Muscle of arm (tissue), 12 donors: ENCODE data around the gene EFCAB8. TPM values are rescaled to one million over a fixed set of nuclear protein-coding genes. Genes with fewer than 3 reads are reported as not detected.

ENCODE experiments used
- DNase-seq: peaks from one replicate; pipeline ENCODE4 v3.0.0-alpha.2; 2013
- polyA plus RNA-seq, 12 donors: library from polyadenylated mRNA; unstranded; fragments of 120-200 nt; gene quantifications; one replicate each; pipeline ENCODE4 v1.2.1, GENCODE V29; 2013; ENCODE audit not compliant: insufficient read length in 12 of 12

Gene EFCAB8
- polyA plus RNA-seq, 12 donors, result 0.05 to 0.40 (median 0.15) TPM; not detected in 5

DNA sequence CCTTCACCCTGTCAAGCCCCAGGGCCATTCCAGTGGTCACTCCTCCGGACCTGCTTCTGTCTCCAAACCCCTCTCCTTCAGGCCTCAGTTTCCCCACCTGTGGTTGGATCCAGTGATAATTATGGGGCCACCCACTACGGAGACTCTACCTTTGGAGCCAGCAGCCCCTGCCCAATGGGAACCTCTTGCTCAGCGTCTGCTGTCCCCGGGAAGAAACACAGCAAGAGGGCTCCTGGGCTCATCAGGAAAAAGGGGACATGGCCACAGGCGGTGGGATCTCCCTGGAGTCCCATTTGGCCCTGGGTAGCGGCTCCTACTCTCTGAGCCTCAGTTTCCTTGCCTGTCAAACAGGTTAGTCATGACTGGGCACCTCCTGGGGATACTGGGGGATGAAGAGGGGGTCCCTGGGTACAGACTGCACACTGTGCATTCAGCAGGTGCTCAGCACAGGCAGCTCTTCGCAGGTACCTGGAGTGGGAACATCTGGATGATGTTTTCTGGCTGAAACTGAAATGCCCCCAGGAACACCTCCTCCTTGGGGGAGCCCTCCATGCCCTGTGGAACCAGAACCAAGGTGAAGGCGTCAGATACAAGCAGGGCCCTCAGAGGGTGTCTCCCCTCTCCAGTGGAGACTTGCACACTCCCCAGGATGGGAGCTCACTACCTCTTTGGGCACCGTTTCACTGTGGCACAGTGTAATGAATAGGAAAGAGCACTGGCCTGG, 126.1 kb downstream of the EFCAB8 start:
- no peak for DNase-seq

DNA sequence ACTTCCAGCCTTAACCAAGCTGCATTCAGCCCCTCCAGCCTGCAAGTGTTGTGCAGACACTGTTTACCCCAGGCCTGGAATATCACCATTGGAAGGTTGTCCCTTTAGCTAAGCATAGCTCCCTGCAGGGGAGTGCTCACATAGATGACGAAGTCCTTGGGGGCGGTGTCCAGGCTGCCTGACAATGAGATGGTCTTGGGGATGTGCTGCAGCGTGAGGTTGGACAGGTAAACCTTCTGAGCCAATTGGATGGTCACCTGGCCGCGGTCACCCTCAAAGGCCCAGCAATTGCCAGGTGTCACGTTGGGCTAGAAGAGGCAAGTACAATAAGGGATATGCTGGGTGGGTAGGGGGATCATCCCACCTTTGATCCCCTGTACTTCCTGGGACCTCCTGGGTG, 126.9 kb downstream of the EFCAB8 start:
- no peak for DNase-seq

DNA sequence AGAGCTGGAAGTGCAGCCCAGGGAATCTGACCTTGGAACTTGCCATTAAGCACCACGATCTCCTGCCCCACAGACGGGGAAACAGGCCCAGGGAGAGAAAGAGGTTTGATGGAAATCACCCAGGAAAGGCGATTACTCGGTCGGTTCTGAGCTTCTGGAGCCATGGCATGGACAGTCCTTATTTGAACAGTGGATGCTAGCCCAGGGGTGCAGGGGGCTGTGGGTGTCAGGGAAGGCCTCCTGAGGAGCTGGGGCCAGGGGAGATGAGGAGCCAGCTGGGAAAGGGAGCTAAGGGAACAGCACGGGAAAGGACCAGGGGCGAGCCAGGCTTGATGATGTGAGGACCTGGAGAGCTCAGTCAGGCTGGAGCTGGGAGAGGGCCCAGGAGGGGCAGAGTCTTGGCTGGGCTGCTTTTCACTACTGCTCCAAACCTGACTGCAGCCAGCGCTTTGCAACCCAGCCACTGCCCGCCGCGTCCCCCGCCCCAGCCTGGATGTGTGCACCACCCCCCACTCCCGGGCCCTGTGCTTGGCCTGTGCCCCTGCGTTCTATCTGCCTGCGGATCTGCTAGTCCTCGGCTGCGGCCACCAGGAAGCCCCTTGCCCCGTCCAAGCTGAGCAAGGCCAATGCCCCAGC, 127.7 kb downstream of the EFCAB8 start:
- DNase-seq, result no peak

DNA sequence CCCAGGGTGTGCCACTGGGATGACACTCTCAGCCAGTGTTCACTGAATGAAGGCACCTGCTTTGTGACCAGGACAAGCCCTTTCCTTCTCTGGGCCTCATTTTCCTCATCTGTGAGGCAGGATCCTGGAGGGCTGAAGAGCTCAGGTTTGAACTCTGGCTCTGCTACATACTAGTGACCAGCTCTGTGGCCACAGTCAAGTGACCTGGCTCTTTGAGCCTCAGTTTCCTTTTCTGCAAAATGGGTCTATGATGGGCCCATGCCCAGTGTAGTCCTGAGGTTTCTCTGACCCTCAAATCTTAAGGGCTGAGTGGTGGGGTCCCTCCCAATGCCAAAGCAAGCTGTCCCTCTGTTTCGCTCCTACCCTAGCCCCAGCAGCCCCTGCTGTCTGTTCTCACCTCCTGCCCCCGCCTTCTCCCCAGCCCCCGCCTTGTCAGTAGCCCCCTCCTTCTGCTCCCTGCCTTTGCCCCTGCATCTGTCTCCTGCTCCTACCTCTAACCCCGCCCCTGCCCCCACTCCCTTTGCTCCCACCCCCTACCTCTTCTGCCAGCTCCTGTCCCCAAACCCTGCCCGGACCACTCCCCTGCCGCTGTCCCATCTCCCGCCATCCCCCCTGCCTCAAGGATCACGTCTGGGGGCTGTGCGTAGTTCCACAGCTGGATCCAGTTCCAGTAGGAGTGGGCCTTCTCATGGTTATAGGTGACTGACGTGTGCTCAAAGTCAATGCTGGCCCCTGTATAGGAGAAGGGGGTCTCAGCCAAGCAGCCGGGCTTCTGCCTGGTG, 128.5 kb downstream of the EFCAB8 start:
- DNase-seq, result no peak

DNA sequence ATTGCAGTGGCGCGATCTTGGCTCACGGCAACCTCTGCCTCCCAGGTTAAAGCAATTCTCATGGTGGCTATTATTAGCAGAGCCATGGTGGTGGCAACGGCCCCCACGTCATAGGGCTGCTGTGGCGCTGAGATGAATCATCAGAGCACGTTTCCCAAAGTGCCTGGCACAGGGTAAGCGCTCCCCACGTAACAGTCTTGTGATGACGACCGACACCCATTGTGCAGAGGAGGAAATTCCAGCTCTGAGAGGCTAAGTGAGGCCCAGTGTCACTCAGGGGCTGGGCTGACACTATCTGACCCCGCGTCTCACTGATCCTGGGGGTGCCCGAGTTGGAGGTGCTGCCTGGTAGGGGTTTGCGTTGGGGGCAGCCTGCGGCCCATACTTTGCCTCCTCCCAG, 129.3 kb downstream of the EFCAB8 start:
- DNase-seq, result no peak

DNA sequence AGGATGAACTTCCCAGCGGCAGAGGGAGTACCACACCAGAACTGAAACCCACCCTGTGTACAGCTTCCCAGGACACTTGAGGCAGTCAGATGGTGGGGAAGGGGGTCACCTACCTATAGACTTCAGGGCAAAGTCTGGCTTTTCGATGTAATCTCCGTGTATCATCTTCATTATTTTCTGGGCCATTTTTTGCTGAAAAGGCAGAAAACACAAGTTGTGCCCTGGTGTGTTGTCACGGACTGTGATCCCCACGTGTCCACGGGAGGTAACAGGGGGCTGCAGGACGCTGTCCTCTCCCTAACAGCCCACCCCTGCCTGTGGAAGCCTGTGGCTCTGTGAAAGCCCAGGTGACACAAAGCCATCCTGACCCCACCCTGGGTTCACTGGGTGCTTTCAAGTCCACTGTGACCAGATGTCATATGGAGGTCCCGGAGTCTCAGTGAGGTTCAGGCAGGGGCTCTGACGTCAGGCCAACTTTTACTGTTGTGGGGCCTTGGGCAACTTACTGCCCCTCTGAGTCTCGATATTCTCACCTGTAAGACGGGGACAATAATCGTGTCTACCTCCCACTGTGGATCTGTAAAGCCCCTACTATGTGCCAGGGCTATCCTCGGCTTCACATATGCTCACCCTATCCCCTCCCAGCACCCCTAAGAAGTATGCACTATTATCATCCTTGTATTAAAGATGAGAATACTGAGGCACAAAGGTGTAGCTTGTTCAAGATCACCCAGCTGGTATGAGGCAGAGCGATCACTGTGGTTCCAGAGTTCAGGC, 131.0 kb downstream of the EFCAB8 start:
- DNase-seq, result no peak

DNA sequence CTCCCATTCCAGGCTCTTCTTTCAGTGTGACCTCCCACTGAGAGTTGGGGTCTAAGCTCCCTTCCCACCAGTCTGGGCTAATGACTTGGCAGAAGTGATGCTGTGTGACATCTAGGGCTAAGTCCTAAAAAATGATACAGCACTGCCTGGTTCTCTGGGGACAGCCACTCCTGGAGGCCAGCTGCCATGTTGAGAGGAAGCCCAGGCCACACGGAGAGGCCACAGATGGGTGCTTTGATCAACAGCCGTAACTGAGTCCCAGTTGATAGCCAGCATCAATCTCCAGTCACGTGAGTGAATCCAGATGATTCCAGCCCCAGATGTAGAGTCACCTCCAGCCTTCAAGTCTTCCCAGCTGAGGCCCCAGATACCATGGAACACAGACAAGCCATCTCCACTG, 131.7 kb downstream of the EFCAB8 start:
- no peak for DNase-seq

DNA sequence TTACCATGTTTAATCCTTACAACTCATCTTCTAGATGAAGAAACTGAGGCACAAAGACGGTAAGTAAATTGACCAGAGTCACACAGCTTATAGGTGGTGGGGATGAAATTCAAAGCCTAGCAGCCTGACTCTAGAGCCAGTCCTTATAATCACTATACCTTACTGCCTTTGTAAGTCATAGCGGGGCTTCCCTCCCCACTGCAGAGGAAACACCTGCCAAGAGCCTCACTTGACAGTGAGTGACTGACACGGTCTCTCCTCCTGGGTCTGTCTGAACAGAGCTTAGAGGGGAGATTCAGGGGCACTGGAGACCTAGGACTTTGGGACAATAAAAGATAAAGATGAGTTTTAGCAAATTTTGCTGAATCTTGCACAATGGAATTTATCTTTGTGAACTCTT, 132.7 kb downstream of the EFCAB8 start:
- no peak for DNase-seq

DNA sequence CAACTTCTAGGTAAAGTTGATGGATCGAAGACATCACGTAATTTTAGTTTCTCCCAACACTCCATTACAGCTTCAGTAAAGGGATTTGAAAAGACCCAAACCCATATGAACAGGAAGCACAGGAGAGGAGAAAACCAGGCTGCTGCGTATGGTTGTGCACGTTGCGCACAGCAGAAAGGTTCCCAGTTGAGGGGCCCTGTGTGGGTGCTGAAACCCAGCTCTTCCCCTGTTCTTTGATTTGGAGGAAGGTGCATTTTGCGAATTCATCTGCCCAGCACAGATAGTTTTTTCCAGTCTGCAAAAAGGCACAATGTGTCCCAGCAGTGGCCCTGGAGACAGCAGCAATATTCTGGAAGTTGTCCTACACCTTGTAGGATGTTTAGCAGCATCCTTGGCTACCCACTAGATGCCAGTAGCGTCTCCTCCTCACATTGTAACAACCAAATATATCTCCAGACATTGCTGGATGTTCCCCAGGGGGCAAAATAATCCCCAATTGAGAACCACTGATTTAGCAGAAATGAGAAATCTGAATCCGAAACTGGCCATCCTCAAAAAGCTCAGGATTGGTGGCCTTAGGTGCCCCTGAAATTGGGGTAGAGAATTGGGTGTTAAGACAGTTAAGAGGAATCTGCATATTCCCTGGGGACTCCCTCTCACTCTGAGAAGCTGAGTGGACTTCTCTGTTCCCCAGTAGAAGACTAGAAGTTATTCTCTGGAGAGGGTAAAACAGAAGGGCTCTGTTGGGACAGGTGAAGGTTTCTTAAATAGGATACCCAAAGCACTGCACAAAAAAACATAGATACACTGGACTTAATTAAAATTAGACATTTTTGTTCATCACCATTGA, 133.3 kb downstream of the EFCAB8 start:
- no peak for DNase-seq

DNA sequence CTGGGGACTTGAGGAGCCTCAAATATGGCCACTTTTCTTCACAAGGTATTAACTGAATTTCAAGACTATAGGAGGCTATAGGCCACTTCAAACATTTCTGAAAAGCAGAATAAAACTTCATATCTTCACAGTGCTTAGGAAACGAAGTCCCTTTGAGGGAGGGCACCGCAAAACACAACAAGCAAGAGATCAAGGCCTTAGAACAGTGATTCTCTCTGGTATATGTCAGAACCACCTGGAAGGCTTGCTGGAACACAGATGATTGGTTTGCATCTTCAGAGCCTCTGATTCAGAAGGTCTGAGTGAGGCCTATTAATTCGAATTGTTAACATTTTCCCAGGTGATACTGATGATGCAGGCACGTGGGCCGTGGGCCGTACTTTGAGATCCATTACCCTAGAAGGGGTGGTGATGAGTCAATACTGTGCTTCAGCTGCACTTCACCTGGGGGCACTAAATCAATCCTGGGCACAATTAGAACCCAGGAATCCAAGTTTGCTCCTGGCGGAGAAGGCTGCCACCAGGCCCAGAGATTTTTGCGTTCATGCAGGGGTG, 134.8 kb downstream of the EFCAB8 start:
- no peak for DNase-seq

DNA sequence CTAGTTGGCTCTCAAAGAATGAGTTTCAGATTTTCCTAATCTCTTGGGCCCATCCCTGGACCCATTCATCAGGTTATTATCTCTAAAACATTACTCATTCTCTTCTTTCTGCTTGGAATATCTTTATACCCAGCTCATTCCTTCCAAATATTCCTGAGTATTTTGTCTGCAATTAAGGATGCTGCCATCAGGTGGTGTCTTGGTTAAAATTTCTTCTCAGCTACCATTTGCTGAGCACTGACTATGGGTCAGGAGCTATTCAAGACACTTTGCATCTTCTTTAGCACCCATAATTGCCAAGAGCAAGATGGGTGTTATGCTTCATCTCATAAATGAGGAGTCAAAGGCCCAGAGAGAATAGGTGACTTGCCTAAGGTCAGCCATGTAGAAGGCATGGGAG, 137.1 kb downstream of the EFCAB8 start:
- DNase-seq, result no peak

DNA sequence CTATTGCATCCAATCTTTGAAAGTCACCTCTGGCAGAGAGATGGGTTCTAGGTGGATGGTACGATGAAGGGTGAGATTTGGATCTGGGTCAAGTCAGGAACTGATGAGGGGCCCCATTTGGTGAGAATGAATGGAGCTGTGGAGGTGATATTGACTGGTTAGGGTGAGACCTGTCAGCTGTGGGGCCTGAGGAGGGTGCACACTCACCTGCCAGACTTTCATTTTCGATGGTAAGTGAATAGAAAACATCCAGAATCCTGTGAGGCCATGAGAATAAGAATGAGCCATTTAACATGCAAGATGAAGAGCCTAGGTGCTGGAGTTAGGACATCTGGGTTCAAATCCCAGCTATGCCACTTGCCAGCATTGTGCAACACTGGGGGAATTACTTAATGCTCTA, 138.7 kb downstream of the EFCAB8 start:
- DNase-seq, result no peak

DNA sequence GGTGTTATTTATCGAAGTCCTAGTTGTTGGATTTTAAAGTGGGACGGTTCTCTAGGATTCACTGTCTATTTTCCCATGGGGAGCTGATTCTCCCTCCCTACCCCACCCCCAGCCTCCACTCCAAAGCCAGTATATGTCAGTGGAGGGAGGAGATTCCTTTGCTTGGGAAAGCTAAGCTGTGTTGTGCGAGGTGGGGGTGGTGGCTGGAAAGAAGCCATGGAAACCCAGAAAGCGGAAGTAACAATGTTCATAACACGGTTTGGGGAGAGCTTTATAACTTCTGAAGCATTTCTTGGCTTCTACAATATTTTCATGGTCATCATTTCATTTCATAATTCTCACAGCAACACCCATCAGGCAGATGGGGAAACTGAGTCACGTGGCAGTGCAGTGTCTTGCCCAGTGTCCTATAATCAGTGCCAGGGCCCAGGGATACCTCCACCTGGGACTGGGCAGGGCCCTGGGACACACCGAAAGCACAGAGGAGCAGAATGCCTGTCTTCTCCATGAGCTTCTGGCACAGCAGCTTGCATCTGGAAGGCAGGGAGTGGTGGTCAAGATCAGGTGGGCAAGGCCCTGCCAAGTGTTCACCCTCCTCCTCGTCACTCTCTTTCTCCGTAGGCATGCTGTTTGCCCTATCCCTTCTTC, 141.0 kb downstream of the EFCAB8 start:
- no peak for DNase-seq

DNA sequence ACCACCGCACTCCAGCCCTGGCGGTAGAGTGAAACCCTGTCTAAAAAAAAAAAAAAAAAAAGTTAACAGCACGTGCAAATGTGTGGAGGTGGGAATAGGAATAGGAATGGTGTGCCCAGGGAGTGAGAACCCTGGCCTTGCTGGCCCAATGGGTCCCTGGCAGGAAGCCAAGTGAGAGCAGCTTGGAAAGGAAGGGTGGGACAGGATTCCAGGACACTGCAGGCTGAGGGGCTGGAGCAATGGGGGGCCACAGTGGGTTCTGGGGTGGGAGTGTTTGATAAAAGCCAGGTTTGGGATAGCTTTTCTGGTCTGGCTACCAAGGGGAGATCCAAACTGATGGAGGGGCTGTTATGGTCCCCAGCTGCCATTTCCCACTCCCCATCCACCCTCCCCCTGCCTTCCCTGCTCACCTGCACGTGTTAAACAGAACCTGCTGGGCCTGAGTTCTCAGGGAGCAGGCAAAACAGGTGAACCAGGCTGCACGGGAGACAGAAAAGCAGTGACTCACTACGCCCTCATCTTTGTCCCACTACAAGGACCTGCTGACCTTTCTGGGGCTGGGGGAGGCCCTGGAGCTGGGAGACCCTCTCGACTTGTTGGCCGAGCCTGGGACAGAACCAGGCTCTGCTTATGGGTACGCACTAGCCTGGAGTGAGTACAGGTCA, 142.2 kb downstream of the EFCAB8 start:
- DNase-seq, result no peak

DNA sequence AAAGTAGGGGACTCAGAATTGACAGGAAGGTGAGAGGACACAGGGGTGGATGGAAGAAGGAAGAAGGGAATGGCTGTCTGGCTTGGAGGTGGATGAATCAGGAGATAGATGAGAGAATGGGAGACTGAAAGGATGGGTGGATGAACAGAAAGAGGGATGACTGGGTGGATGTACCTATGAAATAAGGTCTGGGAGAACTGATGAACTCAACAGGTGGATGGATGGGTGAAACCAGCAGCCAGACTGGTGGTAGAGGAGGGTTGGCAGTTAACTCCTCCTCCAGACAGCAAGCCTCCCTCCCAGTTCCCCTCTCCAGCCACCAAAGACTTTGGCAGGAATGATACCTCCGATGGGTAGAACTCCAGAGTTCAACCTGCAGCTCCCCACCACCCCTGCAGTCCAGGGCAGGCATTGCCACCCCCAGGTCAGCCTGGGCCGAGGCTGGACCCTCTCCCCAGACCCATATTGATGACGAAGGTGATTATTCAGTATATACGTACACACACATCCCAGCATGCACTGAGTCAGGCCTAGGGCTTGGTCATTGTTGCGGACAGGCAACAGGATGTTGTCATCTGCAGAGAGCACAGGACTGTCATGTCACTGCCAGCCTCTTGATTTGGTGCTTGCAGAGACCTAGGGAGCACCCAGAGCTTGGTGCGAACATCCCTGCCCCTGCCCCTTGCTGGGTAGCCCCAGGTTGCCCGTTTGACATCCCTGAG, 143.5 kb downstream of the EFCAB8 start:
- DNase-seq, result no peak

DNA sequence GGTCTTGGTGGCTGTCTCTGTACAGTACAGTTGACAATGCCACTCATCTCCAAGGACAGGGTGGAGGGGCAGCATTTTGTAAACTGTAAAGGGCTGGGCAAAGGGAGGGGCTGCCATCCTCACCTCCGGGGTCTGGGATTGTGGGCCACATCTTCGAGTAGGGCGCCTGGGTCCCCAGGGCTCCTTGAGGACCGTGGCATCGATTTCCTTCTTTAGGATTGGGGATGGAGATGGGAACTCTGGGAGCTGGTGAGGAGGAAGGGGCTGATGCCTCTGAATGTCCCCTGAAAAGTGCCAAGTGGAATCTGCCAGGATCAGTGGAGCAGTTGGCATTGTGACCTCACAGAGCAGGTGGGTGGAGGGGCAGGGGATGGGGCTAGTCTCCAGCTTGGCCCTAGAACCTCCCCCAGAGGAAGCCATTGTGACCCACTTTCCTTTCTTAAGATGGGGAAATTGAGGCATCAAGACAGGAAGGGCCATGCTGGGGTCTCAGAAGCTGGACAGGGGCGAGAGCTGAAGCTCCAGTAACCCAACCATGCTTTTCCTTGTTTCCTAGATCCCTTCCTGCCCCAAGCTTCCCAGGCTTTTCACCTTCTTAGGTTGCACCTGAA, 145.5 kb downstream of the EFCAB8 start, which contains the start of gene SUN5:
Gene SUN5 (minus strand): TSS at position 293 of the 611 bp plus-strand sequence. CDS start 93 bp downstream, at position 200.
- no peak for DNase-seq

DNA sequence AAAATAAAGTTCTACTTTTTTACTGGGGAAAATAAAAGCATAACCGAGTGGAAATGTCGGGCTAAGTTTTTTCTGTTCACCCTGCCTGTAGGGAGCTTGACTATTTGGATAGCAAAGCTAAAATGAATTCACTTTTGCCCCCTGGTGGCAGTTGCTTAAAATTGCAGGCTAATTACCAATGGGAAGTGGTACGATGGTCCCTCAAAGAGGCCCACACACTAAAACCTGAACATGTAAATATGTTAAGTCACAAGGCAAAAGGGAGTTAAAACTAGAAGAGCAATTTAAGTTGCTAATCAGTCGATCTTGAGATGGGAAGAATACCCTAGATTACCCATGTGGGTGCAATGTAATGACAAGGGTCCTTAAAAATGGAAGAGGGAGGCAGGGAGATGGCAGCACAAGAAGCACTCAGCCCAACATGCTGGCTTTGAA, 146.4 kb downstream of the EFCAB8 start:
- DNase-seq, result no peak
